Esophagus muscularis mucosa (tissue), 4 donors: ENCODE measurements around the gene CCDC85A. TPM values are rescaled to one million over a fixed set of nuclear protein-coding genes. Genes with fewer than 3 reads are reported as not detected.

Experiments
- DNase-seq: peaks from one replicate; pipeline ENCODE4 v3.0.0-alpha.2; 2017; ENCODE audit errors: extremely low spot score
- H3K27ac ChIP-seq, 4 donors: fragments of 200-600 bp; sonication (generic); replicated peaks in 1 of 4; 1 replicate in 3 of 4; 2 replicates in 1 of 4; pipeline ENCODE4 v1.5.1; 2016 to 2019; ENCODE audit warnings: mild to moderate bottlenecking in 1 of 4
- H3K27me3 ChIP-seq, 4 donors: fragments of 200-600 bp; sonication (generic); one replicate each; pipeline versions ENCODE4 v1.5.1 to v1.6.0; 2016 to 2019
- H3K36me3 ChIP-seq, 4 donors: fragments of 200-600 bp; sonication (generic); one replicate each; pipeline ENCODE4 v1.5.1; 2016 to 2019
- H3K4me1 ChIP-seq, 4 donors: fragments of 200-600 bp; sonication (generic); one replicate each; pipeline ENCODE4 v1.5.1; 2016 to 2019
- H3K4me3 ChIP-seq, 4 donors: fragments of 200-600 bp; sonication (generic); 1 replicate in 2 of 4; 2 replicates in 2 of 4; pipeline ENCODE4 v1.5.1; 2016 to 2019; ENCODE audit warnings: mild to moderate bottlenecking in 4 of 4, moderate library complexity in 1 of 4
- H3K9me3 ChIP-seq, 4 donors: fragments of 200-600 bp; sonication (generic); 1 replicate in 3 of 4; 2 replicates in 1 of 4; pipeline ENCODE4 v1.5.1; 2016 to 2019
- EP300 ChIP-seq: sonication (generic); formaldehyde crosslinking; IDR thresholded peaks from one replicate; pipeline ENCODE4 v1.6.1; 2017; ENCODE audit warnings: antibody characterized with exemption
- POLR2A ChIP-seq: fragments of 450-650 bp; IDR thresholded peaks from one replicate; pipeline ENCODE4 v1.6.1; 2017; ENCODE audit warnings: antibody characterized with exemption, moderate library complexity, mild to moderate bottlenecking, low read depth
- POLR2AphosphoS5 ChIP-seq, 2 donors: sonication (generic); formaldehyde crosslinking; IDR thresholded peaks; one replicate each; pipeline ENCODE4 v1.6.1; 2017; ENCODE audit warnings: antibody characterized with exemption in 2 of 2
- WGBS: methylation state at CpG from one replicate; pipeline ENCODE4 v1.1.5; 2018; 5-methylcytosine and 5-hydroxymethylcytosine counted together
- intact Hi-C: fragments of 100-400 bp; cut with DNase I; formaldehyde crosslinking; loops from one replicate; pipeline ENCODE4 v1.15.1; 2023
- total RNA-seq, 4 donors: library from RNA; depleted of rRNA; stranded (reverse); fragments of >200 nt; gene quantifications; one replicate each; pipeline versions ENCODE4 v1.1.0 to v1.2.1, GENCODE V29; 2016
- TF ChIP-seq, protein P1 (sequence below), 3 experiments: fragments of 200-600 bp in 2 of 3; fragments of 450-650 bp in 1 of 3; sonication (generic) in 2 of 3; IDR thresholded peaks; one replicate each; pipeline ENCODE4 v1.5.1; 2017 to 2019; ENCODE audit warnings: antibody characterized with exemption in 3 of 3, mild to moderate bottlenecking in 2 of 3, moderate library complexity in 1 of 3

CCDC85A gene
- total RNA-seq, 4 donors from 2014 or later = 4.0 to 6.7 (median 5.8) TPM

DNA sequence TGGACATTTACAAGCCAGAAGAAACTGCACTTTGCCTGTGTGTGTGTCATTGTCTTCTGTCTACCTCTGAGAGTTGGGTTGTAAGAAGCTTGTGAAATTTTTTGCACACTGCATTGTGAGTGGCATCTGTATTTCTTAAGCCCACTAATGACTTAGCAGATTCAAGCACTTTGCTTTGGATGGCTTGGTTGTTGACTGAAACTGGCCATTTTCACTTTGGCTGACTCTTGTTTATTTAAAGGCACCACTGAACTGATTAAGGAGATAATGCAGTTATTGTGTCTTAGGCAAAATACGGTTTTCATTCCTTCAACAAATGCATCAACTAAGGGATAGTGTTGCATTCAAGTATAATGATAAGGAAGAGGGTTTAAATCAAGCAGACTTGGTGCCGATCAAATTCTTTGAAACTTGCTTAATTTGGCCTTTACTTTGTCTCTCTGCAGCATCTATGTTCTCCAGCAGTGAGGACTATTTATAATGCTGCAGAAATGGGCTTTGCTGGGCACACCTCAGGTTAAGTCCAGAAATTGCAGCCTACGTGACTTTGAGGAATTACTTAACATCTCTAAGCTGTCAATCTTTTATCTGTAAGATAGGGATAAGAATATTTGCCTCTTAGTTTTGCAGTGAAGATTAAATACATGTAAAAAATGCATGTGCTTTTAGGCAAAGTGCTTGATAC is 142.0 kb downstream of the CCDC85A start:
- WGBS = 74% methylated on average over 3 of the region's 3 CpGs
- intact Hi-C loops = no loop called here
- TF ChIP-seq EP300 (no peak), POLR2AphosphoS5 (IDR thresholded peaks at IDR 0.05) (no peak)
- TF ChIP-seq, protein P1, sequence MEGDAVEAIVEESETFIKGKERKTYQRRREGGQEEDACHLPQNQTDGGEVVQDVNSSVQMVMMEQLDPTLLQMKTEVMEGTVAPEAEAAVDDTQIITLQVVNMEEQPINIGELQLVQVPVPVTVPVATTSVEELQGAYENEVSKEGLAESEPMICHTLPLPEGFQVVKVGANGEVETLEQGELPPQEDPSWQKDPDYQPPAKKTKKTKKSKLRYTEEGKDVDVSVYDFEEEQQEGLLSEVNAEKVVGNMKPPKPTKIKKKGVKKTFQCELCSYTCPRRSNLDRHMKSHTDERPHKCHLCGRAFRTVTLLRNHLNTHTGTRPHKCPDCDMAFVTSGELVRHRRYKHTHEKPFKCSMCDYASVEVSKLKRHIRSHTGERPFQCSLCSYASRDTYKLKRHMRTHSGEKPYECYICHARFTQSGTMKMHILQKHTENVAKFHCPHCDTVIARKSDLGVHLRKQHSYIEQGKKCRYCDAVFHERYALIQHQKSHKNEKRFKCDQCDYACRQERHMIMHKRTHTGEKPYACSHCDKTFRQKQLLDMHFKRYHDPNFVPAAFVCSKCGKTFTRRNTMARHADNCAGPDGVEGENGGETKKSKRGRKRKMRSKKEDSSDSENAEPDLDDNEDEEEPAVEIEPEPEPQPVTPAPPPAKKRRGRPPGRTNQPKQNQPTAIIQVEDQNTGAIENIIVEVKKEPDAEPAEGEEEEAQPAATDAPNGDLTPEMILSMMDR (IDR thresholded peaks at IDR 0.05) = no peak
- Histone ChIP-seq H3K36me3 (no peaks in the 10 kb centered on the region), H3K4me3 (no peak overlapping the region), H3K27me3 (no peaks in the 10 kb centered on the region), H3K27ac (no peak overlapping the region), H3K4me1 (peaks cover 0 to 6% (median 0%) of the 10 kb centered on the region in 4 donors), H3K9me3 (no peaks in the 10 kb centered on the region)
- no peak for DNase-seq

- H3K27ac ChIP-seq = no peak overlapping the region
These were observed 142.6 kb downstream of the CCDC85A start for GRCh38 chr2:56326346-56326741.

GRCh38 chr2:56331810-56332209 is 148.0 kb downstream of the CCDC85A start:
- Histone ChIP-seq H3K4me1 (peaks cover 0 to 24% (median 0%) of the 10 kb centered on the region in 4 donors), H3K36me3 (no peaks in the 10 kb centered on the region), H3K9me3 (no peaks in the 10 kb centered on the region), H3K27ac (no peak overlapping the region), H3K27me3 (no peaks in the 10 kb centered on the region), H3K4me3 (no peak overlapping the region)
- intact Hi-C loops = no loop called here
- 92% methylated on average over 6 of the region's 7 CpGs for WGBS
- TF ChIP-seq EP300 (no peak), POLR2A (no peak)
- TF ChIP-seq, protein P1 (IDR thresholded peaks at IDR 0.05) = no peak
- DNase-seq = no peak

More at GRCh38 chr2:56326346-56326741, 142.6 kb downstream of the CCDC85A start:
- no peaks in the 10 kb centered on the region for H3K27me3 ChIP-seq
- no peaks in the 10 kb centered on the region for H3K36me3 ChIP-seq
- 68% methylated on average over 1 of the region's 1 CpG for WGBS
- intact Hi-C loops = no loop called here
- no peak for DNase-seq
- H3K4me1 ChIP-seq = peaks cover 0 to 6% (median 0%) of the 10 kb centered on the region in 4 donors
- H3K9me3 ChIP-seq = no peaks in the 10 kb centered on the region
- TF ChIP-seq POLR2A = no peak
- TF ChIP-seq POLR2AphosphoS5 (IDR thresholded peaks at IDR 0.05) = no peak
- TF ChIP-seq, protein P1 (IDR thresholded peaks at IDR 0.05) = no peak
- no peak for TF ChIP-seq EP300
- H3K4me3 ChIP-seq = no peak overlapping the region

DNA sequence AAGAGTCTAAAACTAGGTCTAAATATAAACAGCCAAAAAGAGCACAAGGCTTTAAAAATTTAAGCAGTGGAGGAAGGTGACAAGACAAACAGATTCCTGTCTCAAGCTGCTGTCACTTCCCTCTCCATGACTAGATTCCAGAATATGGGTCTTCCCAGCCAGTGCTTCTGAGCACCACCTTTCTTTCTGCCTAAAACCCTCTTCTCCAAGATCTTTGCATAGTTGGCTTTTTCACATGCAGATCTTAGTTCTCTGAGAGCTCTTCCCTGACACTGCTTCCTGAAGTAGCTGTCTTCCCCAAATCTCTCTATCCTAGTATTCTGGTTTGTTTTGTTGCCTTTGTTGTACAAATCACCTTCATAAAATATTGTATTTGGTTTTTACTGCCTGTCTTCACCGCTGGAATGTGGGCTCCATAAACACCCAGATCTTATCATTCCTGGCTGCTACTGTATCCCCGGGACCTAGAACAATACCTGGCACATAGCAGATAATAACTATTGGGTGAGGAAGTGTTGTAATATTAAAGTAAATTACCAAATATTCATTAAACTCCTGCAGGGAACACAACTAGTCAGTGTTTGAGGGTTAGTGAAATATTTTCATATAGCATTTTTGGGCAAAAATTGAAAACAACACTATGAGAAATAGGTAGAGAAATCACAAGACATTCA is 150.2 kb downstream of the CCDC85A start:
- DNase-seq = no peak
- no peak for TF ChIP-seq POLR2AphosphoS5 (IDR thresholded peaks at IDR 0.05)
- no peak for TF ChIP-seq POLR2A
- TF ChIP-seq EP300 = no peak
- TF ChIP-seq, protein P1 (IDR thresholded peaks at IDR 0.05) = no peak
- Histone ChIP-seq H3K36me3 (no peaks in the 10 kb centered on the region), H3K9me3 (no peaks in the 10 kb centered on the region), H3K27me3 (no peaks in the 10 kb centered on the region), H3K4me3 (no peak overlapping the region), H3K27ac (no peak overlapping the region), H3K4me1 (peaks cover 0 to 24% (median 0%) of the 10 kb centered on the region in 4 donors)
- intact Hi-C loops = no loop called here
- 67% methylated on average over 2 of the region's 2 CpGs for WGBS
